Endodermal cell (in vitro differentiated cells): ENCODE results near the gene ATG9B. TPM values are rescaled to one million over a fixed set of nuclear protein-coding genes. Genes with fewer than 3 reads are reported as not detected.

Experiments
- DNase-seq: peaks from one replicate; pipeline ENCODE4 v3.0.0-alpha.2; 2017
- H3K27ac ChIP-seq: 2 replicates; pipeline ENCODE4 v1.5.1; 2013; ENCODE audit warnings: mild to moderate bottlenecking, low read depth, low read length, moderate library complexity
- H3K27me3 ChIP-seq: 2 replicates; pipeline ENCODE4 v1.6.1; 2013; ENCODE audit warnings: mild to moderate bottlenecking, low read length, moderate library complexity; ENCODE audit not compliant: insufficient read depth, control insufficient read depth, poor library complexity, severe bottlenecking
- H3K36me3 ChIP-seq: 2 replicates; pipeline ENCODE4 v1.7.0; 2013; ENCODE audit warnings: mild to moderate bottlenecking, low read length, moderate library complexity; ENCODE audit not compliant: control insufficient read depth, insufficient read depth
- H3K4me1 ChIP-seq: one replicate; pipeline ENCODE4 v1.7.0; 2013; ENCODE audit warnings: low read length; ENCODE audit not compliant: control insufficient read depth, insufficient read depth
- H3K4me3 ChIP-seq: 2 replicates; pipeline ENCODE4 v1.5.1; 2013; ENCODE audit warnings: mild to moderate bottlenecking, low read length, moderate library complexity
- H3K9ac ChIP-seq: 2 replicates; pipeline ENCODE4 v1.6.1; 2013; ENCODE audit warnings: mild to moderate bottlenecking, low read length, moderate library complexity; ENCODE audit not compliant: poor library complexity, severe bottlenecking; ENCODE audit errors: extremely low read depth
- H3K9me3 ChIP-seq: 2 replicates; pipeline ENCODE4 v1.6.1; 2013; ENCODE audit warnings: mild to moderate bottlenecking, low read length, moderate library complexity; ENCODE audit not compliant: control insufficient read depth
- H3K27ac Mint-ChIP-seq: 2 replicates; pipeline ENCODE4 v1.8.0; 2020; ENCODE audit warnings: mixed read lengths
- H3K27me3 Mint-ChIP-seq: 2 replicates; pipeline ENCODE4 v1.8.0; 2021; ENCODE audit warnings: mild to moderate bottlenecking, mixed read lengths; ENCODE audit not compliant: insufficient read depth
- H3K36me3 Mint-ChIP-seq: 2 replicates; pipeline ENCODE4 v1.8.0; 2020; ENCODE audit warnings: low read depth, mixed read lengths
- H3K4me1 Mint-ChIP-seq: 2 replicates; pipeline ENCODE4 v1.8.0; 2020; ENCODE audit warnings: mixed read lengths
- H3K4me3 Mint-ChIP-seq: 2 replicates; pipeline ENCODE4 v1.8.0; 2020; ENCODE audit warnings: mild to moderate bottlenecking, moderate library complexity, mixed read lengths
- H3K9me3 Mint-ChIP-seq: 2 replicates; pipeline ENCODE4 v1.8.0; 2020; ENCODE audit warnings: mild to moderate bottlenecking, mixed read lengths
- WGBS, 2 experiments: methylation state at CpG; one replicate each; pipeline versions ENCODE4 v1.1.5 to v1.1.7; 2013; ENCODE audit warnings: missing lambda C conversion rate in 2 of 2, mixed read lengths in 1 of 2; ENCODE audit not compliant: insufficient coverage in 1 of 2, insufficient read length in 1 of 2; 5-methylcytosine and 5-hydroxymethylcytosine counted together
- total RNA-seq, 2 donors: library from RNA; stranded (reverse); fragmentation: NEBNext Ultra II Directional in 1 of 2; extraction: Animal tissue kit (Norgen Biotek cat#: 25700) in 1 of 2; gene quantifications; 2 replicates in 1 of 2; 3 replicates in 1 of 2; pipeline ENCODE4 v1.2.1, GENCODE V29; 2021
- TF ChIP-seq, protein P1 (sequence below): fragments of 200-600 bp; sonication (generic); conservative IDR thresholded peaks from 2 replicates; pipeline ENCODE4 v1.5.0; 2021; ENCODE audit warnings: antibody characterized with exemption, mild to moderate bottlenecking

The ATG9B gene
- total RNA-seq, 2 donors from 2014 or later = 2.0 to 3.0 TPM

DNA sequence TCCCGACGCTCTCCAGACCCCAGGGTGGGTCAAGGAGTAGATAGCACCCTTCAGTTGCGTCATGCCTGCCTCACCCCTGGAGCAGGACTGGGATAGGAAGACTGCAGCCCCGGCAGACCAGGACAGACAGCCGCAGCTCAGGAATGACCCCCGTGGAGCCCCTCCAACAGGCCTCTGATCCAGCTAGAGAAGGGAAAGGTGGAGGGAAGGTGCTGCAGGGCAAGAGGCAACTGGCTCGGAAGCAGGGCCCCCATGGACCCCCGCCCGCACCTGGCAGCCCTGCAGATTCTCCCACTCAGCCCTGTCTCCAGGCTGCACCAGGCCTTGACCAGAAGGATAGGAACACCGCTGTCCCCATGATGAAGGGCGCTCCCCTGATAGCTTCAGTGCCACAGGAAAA is 53.9 kb downstream of the ATG9B start:
- no peak for DNase-seq
- Mint-ChIP-seq H3K36me3 (no peaks in the 10 kb centered on the region), H3K4me1 (peaks cover 16% of the 10 kb centered on the region), H3K4me3 (no peak overlapping the region), H3K27ac (peak overlapping the region; percentile 58), H3K9me3 (no peaks in the 10 kb centered on the region), H3K27me3 (peaks cover 69% of the 10 kb centered on the region)
- Histone ChIP-seq H3K9me3 (no peaks in the 10 kb centered on the region), H3K9ac (no peak overlapping the region), H3K27me3 (peaks cover 31% of the 10 kb centered on the region), H3K4me3 (no peak overlapping the region), H3K27ac (peak overlapping the region; percentile 88), H3K4me1 (peaks cover 3% of the 10 kb centered on the region), H3K36me3 (no peaks in the 10 kb centered on the region)
- WGBS, 2 experiments = 80% methylated on average over 8 to 11 of the region's 11 CpGs
- TF ChIP-seq, protein P1, sequence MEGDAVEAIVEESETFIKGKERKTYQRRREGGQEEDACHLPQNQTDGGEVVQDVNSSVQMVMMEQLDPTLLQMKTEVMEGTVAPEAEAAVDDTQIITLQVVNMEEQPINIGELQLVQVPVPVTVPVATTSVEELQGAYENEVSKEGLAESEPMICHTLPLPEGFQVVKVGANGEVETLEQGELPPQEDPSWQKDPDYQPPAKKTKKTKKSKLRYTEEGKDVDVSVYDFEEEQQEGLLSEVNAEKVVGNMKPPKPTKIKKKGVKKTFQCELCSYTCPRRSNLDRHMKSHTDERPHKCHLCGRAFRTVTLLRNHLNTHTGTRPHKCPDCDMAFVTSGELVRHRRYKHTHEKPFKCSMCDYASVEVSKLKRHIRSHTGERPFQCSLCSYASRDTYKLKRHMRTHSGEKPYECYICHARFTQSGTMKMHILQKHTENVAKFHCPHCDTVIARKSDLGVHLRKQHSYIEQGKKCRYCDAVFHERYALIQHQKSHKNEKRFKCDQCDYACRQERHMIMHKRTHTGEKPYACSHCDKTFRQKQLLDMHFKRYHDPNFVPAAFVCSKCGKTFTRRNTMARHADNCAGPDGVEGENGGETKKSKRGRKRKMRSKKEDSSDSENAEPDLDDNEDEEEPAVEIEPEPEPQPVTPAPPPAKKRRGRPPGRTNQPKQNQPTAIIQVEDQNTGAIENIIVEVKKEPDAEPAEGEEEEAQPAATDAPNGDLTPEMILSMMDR = no peak

DNA sequence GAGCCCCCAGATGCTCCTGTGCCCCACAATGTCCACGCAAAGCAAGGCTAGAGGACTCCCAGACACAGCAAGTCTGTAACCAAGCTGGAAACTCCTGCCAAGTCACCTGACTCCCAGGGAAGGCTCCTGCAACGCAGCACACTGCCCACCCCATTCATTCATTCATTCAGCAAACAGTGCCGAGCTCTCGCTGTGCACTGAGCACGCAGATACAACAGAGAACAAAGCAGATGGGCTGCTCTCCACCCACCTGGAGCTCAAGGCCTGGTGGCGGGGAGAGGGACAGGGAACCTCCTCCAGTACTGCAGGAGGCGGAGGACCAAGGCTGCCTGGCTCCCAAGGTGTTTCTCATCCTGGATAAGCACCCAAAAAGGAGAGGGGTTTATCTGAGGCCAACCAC is 54.8 kb downstream of the ATG9B start:
- DNase-seq = no peak

GRCh38 chr7:150968734-150969372 is 55.4 kb downstream of the ATG9B start:
- no peak overlapping the region for H3K4me3 ChIP-seq
- TF ChIP-seq, protein P1 = no peak
- peaks cover 65% of the 10 kb centered on the region for H3K27me3 Mint-ChIP-seq
- H3K27ac Mint-ChIP-seq = no peak overlapping the region
- peaks cover 14% of the 10 kb centered on the region for H3K4me1 Mint-ChIP-seq
- no peak overlapping the region for H3K4me3 Mint-ChIP-seq
- no peak for DNase-seq
- peaks cover 3% of the 10 kb centered on the region for H3K4me1 ChIP-seq
- H3K27ac ChIP-seq = no peak overlapping the region
- H3K9ac ChIP-seq = no peak overlapping the region
- no peaks in the 10 kb centered on the region for H3K9me3 ChIP-seq
- H3K9me3 Mint-ChIP-seq = no peaks in the 10 kb centered on the region
- H3K36me3 ChIP-seq = no peaks in the 10 kb centered on the region
- peaks cover 18% of the 10 kb centered on the region for H3K27me3 ChIP-seq
- 83 to 85% methylated on average over 14 to 16 of the region's 16 CpGs for WGBS, 2 experiments
- no peaks in the 10 kb centered on the region for H3K36me3 Mint-ChIP-seq

More for the DNA sequence above, 54.8 kb downstream of the ATG9B start:
- Mint-ChIP-seq H3K4me1 (peaks cover 16% of the 10 kb centered on the region), H3K27me3 (peaks cover 69% of the 10 kb centered on the region), H3K27ac (no peak overlapping the region), H3K4me3 (no peak overlapping the region), H3K9me3 (no peaks in the 10 kb centered on the region), H3K36me3 (no peaks in the 10 kb centered on the region)
- no peaks in the 10 kb centered on the region for H3K9me3 ChIP-seq
- H3K36me3 ChIP-seq = no peaks in the 10 kb centered on the region
- 70 to 78% methylated on average over 3 to 7 of the region's 7 CpGs for WGBS, 2 experiments
- H3K4me1 ChIP-seq = peaks cover 3% of the 10 kb centered on the region
- TF ChIP-seq, protein P1 = no peak
- no peak overlapping the region for H3K27ac ChIP-seq
- peaks cover 23% of the 10 kb centered on the region for H3K27me3 ChIP-seq
- no peak overlapping the region for H3K4me3 ChIP-seq
- H3K9ac ChIP-seq = no peak overlapping the region
